MCF 10A (cell line): ENCODE measurements around the gene MLLT6. TPM values are rescaled to one million over a fixed set of nuclear protein-coding genes. Genes with fewer than 3 reads are reported as not detected.

Experiments
- BruUV-seq: library from RNA; stranded (reverse); fragments of 400-500 nt; replicated peaks from 2 replicates; lab custom pipeline; 2021; lab: Mats Ljungman, UMichigan
- CTCF ChIA-PET: fragments of 300-600 bp; sonication (Branson Sonifier 250); formaldehyde crosslinking; extraction: SDS; loops from one replicate; lab custom pipeline; 2021; ENCODE audit warnings: antibody characterized with exemption, inconsistent platforms; lab: Yijun Ruan, JAX
- POLR2A ChIA-PET: fragments of 300-600, 350-650 bp; sonication (Branson Sonifier 250); formaldehyde crosslinking; extraction: SDS; loops from one replicate; lab custom pipeline; 2020; ENCODE audit warnings: antibody characterized with exemption, inconsistent platforms; lab: Yijun Ruan, JAX
- DNase-seq: peaks from one replicate; pipeline ENCODE4 v3.0.0-alpha.2; 2018; ENCODE audit not compliant: unreplicated experiment
- H3K27ac Mint-ChIP-seq: one replicate; pipeline ENCODE4 v1.8.0; 2022; ENCODE audit warnings: mild to moderate bottlenecking, low read depth, mixed read lengths; ENCODE audit not compliant: unreplicated experiment
- H3K27me3 Mint-ChIP-seq: one replicate; pipeline ENCODE4 v1.8.0; 2022; ENCODE audit warnings: mixed read lengths; ENCODE audit not compliant: insufficient read depth, unreplicated experiment
- H3K36me3 Mint-ChIP-seq: one replicate; pipeline ENCODE4 v1.8.0; 2022; ENCODE audit warnings: mild to moderate bottlenecking, moderate library complexity, mixed read lengths; ENCODE audit not compliant: insufficient read depth, unreplicated experiment
- H3K4me1 Mint-ChIP-seq: one replicate; pipeline ENCODE4 v1.8.0; 2022; ENCODE audit warnings: mixed read lengths; ENCODE audit not compliant: insufficient read depth, unreplicated experiment
- H3K4me3 Mint-ChIP-seq: one replicate; pipeline ENCODE4 v1.8.0; 2022; ENCODE audit warnings: mild to moderate bottlenecking, moderate library complexity, mixed read lengths; ENCODE audit not compliant: unreplicated experiment
- H3K9me3 Mint-ChIP-seq: one replicate; pipeline ENCODE4 v1.8.0; 2022; ENCODE audit warnings: mixed read lengths; ENCODE audit not compliant: unreplicated experiment
- intact Hi-C: fragments of 100-400 bp; cut with micrococcal nuclease; formaldehyde crosslinking; loops from 2 replicates; pipeline ENCODE4 v1.14.1; 2022
- total RNA-seq: library from RNA; stranded (reverse); gene quantifications from 2 replicates; pipeline ENCODE4 v1.2.3, GENCODE V29; 2022
- TF ChIP-seq, protein P1 (sequence below): fragments of 200-600 bp; IDR thresholded peaks from one replicate; pipeline ENCODE4 v1.8.0; 2022; ENCODE audit warnings: antibody characterized with exemption, mild to moderate bottlenecking; ENCODE audit not compliant: unreplicated experiment

MLLT6 gene
- total RNA-seq, 1 experiment from 2014 or later, result 65.3 TPM

DNA sequence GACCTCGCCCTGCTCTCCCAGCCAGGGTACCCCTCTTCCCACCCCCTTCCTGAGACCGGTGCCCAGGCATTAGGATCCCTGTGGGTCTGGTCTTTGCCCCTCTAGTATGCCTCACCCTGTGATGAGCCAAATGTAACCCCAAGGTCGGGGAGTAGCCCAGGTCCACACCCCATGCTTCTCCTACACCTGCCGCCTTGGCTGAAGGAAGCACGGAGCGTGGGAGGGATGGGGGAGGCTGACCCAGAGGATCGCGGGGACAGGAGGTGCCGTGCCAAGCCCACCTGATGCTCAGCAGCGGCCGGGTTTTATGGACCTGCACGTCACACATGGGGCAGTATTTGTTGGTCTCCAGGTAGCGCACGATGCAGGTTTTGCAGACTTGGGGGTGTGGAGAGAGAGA lies 34.2 kb downstream of the MLLT6 start:
- H3K27ac Mint-ChIP-seq, result no peak overlapping the region
- no peak for DNase-seq
- CTCF ChIA-PET, result interaction anchor here (1.1 kb wide), 1 partner anchor 8 kb away, joined by 3 read pairs; no protein-coding TSS in a partner anchor
- intact Hi-C loops, result no loop called here
- peaks cover 67% of the 10 kb centered on the region for H3K36me3 Mint-ChIP-seq
- H3K4me3 Mint-ChIP-seq, result no peak overlapping the region
- no peaks in the 10 kb centered on the region for H3K9me3 Mint-ChIP-seq
- no peaks in the 10 kb centered on the region for H3K27me3 Mint-ChIP-seq
- TF ChIP-seq, protein P1, sequence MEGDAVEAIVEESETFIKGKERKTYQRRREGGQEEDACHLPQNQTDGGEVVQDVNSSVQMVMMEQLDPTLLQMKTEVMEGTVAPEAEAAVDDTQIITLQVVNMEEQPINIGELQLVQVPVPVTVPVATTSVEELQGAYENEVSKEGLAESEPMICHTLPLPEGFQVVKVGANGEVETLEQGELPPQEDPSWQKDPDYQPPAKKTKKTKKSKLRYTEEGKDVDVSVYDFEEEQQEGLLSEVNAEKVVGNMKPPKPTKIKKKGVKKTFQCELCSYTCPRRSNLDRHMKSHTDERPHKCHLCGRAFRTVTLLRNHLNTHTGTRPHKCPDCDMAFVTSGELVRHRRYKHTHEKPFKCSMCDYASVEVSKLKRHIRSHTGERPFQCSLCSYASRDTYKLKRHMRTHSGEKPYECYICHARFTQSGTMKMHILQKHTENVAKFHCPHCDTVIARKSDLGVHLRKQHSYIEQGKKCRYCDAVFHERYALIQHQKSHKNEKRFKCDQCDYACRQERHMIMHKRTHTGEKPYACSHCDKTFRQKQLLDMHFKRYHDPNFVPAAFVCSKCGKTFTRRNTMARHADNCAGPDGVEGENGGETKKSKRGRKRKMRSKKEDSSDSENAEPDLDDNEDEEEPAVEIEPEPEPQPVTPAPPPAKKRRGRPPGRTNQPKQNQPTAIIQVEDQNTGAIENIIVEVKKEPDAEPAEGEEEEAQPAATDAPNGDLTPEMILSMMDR, result no peak
- peaks cover 22% of the 10 kb centered on the region for H3K4me1 Mint-ChIP-seq
- BruUV-seq, result no TSS peak
- POLR2A ChIA-PET, result no interaction called here

- no peaks in the 10 kb centered on the region for H3K27me3 Mint-ChIP-seq
- H3K4me3 Mint-ChIP-seq, result no peak overlapping the region
- TF ChIP-seq, protein P1, result no peak
- H3K36me3 Mint-ChIP-seq, result peaks cover 65% of the 10 kb centered on the region
- H3K9me3 Mint-ChIP-seq, result no peaks in the 10 kb centered on the region
- CTCF ChIA-PET, result interaction anchor here (1.1 kb wide), 1 partner anchor 9 kb away, joined by 3 read pairs; no protein-coding TSS in a partner anchor
- H3K4me1 Mint-ChIP-seq, result peaks cover 22% of the 10 kb centered on the region
- POLR2A ChIA-PET, result interaction anchor here (0.7 kb wide), 1 partner anchor 9 kb away, joined by 3 read pairs; no protein-coding TSS in a partner anchor
- no peak for DNase-seq
- no peak overlapping the region for H3K27ac Mint-ChIP-seq
- intact Hi-C loops, result no loop called here
- BruUV-seq, result no TSS peak
Observed at GRCh38 chr17:38740044-38740443, 35.0 kb downstream of the MLLT6 start.

GRCh38 chr17:38740806-38741205 lies 35.7 kb downstream of the MLLT6 start:
- H3K4me1 Mint-ChIP-seq, result peaks cover 23% of the 10 kb centered on the region
- no peak for DNase-seq
- no peak overlapping the region for H3K27ac Mint-ChIP-seq
- intact Hi-C loops, result no loop called here
- H3K27me3 Mint-ChIP-seq, result no peaks in the 10 kb centered on the region
- no peaks in the 10 kb centered on the region for H3K9me3 Mint-ChIP-seq
- BruUV-seq, result no TSS peak
- no peak overlapping the region for H3K4me3 Mint-ChIP-seq
- TF ChIP-seq, protein P1, result no peak
- H3K36me3 Mint-ChIP-seq, result peaks cover 58% of the 10 kb centered on the region
- CTCF ChIA-PET, result no interaction called here
- POLR2A ChIA-PET, result interaction anchor here (0.7 kb wide), 1 partner anchor 10 kb away, joined by 3 read pairs; no protein-coding TSS in a partner anchor

DNA sequence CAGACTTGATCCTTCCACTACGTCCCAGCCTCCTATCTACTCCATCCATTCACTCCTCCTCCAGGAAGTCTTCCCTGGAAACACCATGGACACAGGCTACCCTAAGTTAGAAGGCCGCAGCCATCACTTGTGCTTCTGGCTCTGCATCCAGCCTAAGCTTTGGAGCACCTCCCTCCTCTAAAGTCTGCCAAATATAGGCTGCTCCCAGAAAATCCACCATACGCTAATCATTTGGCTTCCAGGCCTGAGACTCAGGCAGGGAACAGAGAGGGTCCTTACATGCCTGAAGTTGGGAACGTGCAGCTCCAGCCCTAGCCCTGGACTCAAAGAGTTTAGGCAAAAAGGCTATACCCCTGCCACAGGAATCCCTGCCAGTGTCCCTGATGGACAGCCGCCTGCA lies 36.4 kb downstream of the MLLT6 start:
- ChIA-PET POLR2A (interaction anchor here (0.7 to 1.0 kb wide), 4 partner anchors 10 to 638 kb away, joined by 3 read pairs; partner anchors contain the start of gene PSMB3), CTCF (no interaction called here)
- no peak for DNase-seq
- intact Hi-C loops, result no loop called here
- Mint-ChIP-seq H3K27ac (no peak overlapping the region), H3K4me1 (peaks cover 30% of the 10 kb centered on the region), H3K9me3 (no peaks in the 10 kb centered on the region), H3K27me3 (no peaks in the 10 kb centered on the region), H3K36me3 (peaks cover 51% of the 10 kb centered on the region), H3K4me3 (no peak overlapping the region)
- BruUV-seq, result no TSS peak
- TF ChIP-seq, protein P1, result no peak
